ENCODE measurements around the gene AMELX.

Gene AMELX

GRCh38 chrX:11319806-11320520, 26.8 kb downstream of the AMELX start:
- DNase-seq (ENCODE audit: low spot score in 2 of 2) (no peak), ATAC-seq (replicated peaks; ENCODE audit: extremely low read depth, poor library complexity, severe bottlenecking) (no peak)
- no peak overlapping the region for H3K4me3 Mint-ChIP-seq
- no peaks in the 10 kb centered on the region for H3K9me3 Mint-ChIP-seq
- H3K4me1 Mint-ChIP-seq = no peaks in the 10 kb centered on the region
- no peaks in the 10 kb centered on the region for H3K36me3 Mint-ChIP-seq (ENCODE audit: insufficient read depth)
- no peaks in the 10 kb centered on the region for H3K27me3 Mint-ChIP-seq
- no peak overlapping the region for H3K27ac Mint-ChIP-seq (ENCODE audit: low read depth)

DNA sequence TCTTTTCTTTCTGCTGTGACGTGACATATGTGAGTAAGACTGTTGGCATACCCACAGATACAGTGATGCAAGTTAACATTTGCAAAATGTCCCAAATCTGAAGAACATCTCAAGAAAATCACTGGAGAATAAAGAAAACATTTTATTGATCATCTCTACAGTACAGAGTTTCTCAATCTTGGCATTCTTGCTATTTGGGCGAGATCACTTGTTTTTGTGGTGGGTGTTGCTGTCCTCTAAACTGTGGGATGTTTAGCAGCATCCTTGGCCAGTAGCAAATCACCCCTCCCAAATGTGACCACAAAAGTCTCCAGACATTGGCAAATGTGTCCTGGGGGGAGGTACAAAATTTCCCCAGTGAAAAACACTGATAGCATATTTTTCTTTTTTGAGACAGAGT, 28.8 kb downstream of the AMELX start:
- Mint-ChIP-seq H3K4me3 (no peak overlapping the region), H3K4me1 (no peaks in the 10 kb centered on the region), H3K36me3 (ENCODE audit: insufficient read depth) (no peaks in the 10 kb centered on the region), H3K9me3 (no peaks in the 10 kb centered on the region), H3K27ac (ENCODE audit: low read depth) (no peak overlapping the region), H3K27me3 (no peaks in the 10 kb centered on the region)
- DNase-seq (ENCODE audit: low spot score in 2 of 2) (no peak), ATAC-seq (replicated peaks; ENCODE audit: extremely low read depth, poor library complexity, severe bottlenecking) (no peak)

DNA sequence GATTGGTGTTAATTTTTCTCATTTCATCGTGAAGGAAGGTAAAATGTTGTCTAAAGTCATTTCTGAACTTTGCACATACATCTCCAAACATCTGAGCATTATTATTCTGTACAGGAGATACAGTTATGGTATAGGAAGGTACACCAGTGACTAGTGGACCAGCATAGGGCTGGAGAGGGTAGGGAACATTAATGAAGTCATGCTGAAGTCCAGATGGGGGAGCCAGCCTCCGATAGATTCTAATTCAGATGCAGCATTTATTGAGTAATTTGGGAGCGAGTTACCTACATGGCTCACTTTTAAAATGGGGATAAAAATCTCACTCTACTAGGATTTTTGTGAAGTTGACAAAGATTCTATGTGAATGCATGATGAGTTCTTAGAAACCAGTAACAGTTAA, 34.9 kb downstream of the AMELX start:
- Mint-ChIP-seq H3K4me3 (no peak overlapping the region), H3K36me3 (ENCODE audit: insufficient read depth) (no peaks in the 10 kb centered on the region), H3K27me3 (no peaks in the 10 kb centered on the region), H3K27ac (ENCODE audit: low read depth) (no peak overlapping the region), H3K4me1 (no peaks in the 10 kb centered on the region), H3K9me3 (no peaks in the 10 kb centered on the region)
- no peak for DNase-seq (ENCODE audit: low spot score in 2 of 2)
- no peak for ATAC-seq (replicated peaks; ENCODE audit: extremely low read depth, poor library complexity, severe bottlenecking)

DNA sequence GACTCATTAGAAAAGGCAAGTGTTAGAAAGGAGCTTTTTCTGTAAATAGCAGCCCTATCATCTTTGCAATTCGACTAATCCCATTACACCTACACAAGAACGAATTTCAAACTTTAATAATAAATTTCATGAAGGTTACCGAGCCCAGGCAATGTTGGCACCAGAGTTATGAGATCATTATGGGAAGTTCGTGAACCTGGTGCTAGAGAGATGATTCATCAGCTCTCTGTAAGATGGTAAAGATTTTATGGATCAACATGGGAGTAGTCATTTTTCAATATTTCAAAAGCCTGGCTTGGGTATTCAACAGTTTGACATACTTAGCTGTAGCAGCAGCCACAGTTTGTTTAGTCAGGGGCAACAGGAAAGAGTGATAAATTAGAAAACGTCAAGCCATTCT, 35.8 kb downstream of the AMELX start:
- H3K4me3 Mint-ChIP-seq = no peak overlapping the region
- DNase-seq (ENCODE audit: low spot score in 2 of 2) (no peak), ATAC-seq (replicated peaks; ENCODE audit: extremely low read depth, poor library complexity, severe bottlenecking) (no peak)
- no peaks in the 10 kb centered on the region for H3K9me3 Mint-ChIP-seq
- no peaks in the 10 kb centered on the region for H3K27me3 Mint-ChIP-seq
- H3K4me1 Mint-ChIP-seq = no peaks in the 10 kb centered on the region
- H3K27ac Mint-ChIP-seq (ENCODE audit: low read depth) = no peak overlapping the region
- no peaks in the 10 kb centered on the region for H3K36me3 Mint-ChIP-seq (ENCODE audit: insufficient read depth)

GRCh38 chrX:11331788-11332187, 38.6 kb downstream of the AMELX start:
- Mint-ChIP-seq H3K27ac (ENCODE audit: low read depth) (no peak overlapping the region), H3K9me3 (no peaks in the 10 kb centered on the region), H3K4me3 (no peak overlapping the region), H3K4me1 (no peaks in the 10 kb centered on the region), H3K36me3 (ENCODE audit: insufficient read depth) (no peaks in the 10 kb centered on the region), H3K27me3 (no peaks in the 10 kb centered on the region)
- DNase-seq (ENCODE audit: low spot score in 2 of 2) = no peak
- no peak for ATAC-seq (replicated peaks; ENCODE audit: extremely low read depth, poor library complexity, severe bottlenecking)

DNA sequence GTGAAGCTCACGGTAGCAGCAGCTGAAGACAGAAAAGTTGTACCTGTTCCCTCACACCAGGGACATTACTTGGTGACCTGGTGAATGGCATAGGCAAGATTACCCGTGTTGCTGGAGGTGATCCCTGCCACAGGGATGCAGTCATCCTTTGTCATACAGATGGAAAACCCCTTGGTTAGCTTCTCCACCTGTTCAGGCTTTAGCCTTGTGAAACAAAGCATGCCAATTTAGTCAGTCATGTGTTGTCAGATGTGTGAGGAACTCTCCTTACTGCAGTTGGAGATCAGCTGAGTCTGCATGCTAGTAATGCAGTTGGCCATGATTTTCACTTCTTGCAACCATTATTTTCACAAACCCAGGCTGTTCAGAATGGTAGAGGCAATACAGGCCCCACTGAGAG, 41.0 kb downstream of the AMELX start:
- DNase-seq (ENCODE audit: low spot score in 2 of 2) = no peak
- H3K27ac Mint-ChIP-seq (ENCODE audit: low read depth) = no peak overlapping the region
- no peaks in the 10 kb centered on the region for H3K4me1 Mint-ChIP-seq
- no peaks in the 10 kb centered on the region for H3K36me3 Mint-ChIP-seq (ENCODE audit: insufficient read depth)
- H3K4me3 Mint-ChIP-seq = no peak overlapping the region
- H3K9me3 Mint-ChIP-seq = no peaks in the 10 kb centered on the region
- no peaks in the 10 kb centered on the region for H3K27me3 Mint-ChIP-seq
- no peak for ATAC-seq (replicated peaks; ENCODE audit: extremely low read depth, poor library complexity, severe bottlenecking)

DNA sequence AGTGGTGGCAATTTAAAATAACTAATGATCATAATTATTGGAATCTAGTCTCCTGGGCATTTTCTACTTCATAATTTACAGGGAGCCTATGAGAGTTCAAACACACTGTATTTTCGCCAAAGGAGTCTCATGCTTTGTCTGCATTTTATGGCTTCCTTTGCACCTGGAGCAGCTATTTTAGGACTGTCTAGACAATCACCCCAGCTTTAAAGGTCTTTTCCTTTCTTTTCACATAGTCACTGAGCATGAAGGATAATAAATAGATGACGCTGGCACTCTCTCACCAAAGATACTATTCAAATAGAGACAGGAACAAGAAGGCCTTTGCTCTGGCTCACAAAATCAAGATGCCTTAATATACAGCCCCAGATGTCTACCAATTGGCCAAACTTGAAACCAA, 43.0 kb downstream of the AMELX start:
- Mint-ChIP-seq H3K9me3 (no peaks in the 10 kb centered on the region), H3K27ac (ENCODE audit: low read depth) (no peak overlapping the region), H3K4me3 (no peak overlapping the region), H3K27me3 (no peaks in the 10 kb centered on the region), H3K4me1 (no peaks in the 10 kb centered on the region), H3K36me3 (ENCODE audit: insufficient read depth) (no peaks in the 10 kb centered on the region)
- no peak for DNase-seq (ENCODE audit: low spot score in 2 of 2)
- ATAC-seq (replicated peaks; ENCODE audit: extremely low read depth, poor library complexity, severe bottlenecking) = no peak

DNA sequence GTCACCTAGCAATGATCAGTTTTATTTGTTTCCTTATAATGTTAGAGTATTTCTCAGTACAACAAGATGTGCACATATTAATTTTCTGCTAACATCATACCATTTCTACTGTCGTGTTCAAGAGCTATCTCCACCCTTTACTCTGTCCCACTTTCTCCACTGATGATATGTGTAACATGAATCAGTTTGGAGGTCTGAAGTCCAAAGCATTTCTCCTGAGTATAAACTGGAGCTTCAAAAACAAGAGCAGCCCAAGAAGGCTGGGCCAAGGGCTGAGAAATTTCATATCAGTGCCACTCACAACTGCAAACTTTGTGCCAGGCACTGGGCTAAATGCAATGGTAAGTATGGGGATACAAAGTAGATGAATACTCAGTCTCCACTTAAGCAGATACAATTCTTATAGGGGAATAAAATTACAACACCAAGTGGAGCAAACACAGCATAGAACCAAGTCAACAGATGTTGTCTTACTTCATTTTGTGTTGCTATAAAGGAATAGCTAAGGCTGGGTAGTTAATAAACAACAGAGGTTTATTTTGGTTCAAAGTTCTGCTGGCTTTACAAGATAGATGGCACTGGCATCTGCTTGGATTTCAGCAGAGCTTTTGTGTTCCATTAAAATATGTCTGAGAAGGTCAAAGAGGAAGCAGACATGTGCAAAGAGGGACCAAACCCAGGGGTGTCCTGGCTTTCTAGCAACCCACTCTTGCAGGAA, 44.2 kb downstream of the AMELX start:
- no peak for DNase-seq (ENCODE audit: low spot score in 2 of 2)
- H3K27me3 Mint-ChIP-seq = no peaks in the 10 kb centered on the region

DNA sequence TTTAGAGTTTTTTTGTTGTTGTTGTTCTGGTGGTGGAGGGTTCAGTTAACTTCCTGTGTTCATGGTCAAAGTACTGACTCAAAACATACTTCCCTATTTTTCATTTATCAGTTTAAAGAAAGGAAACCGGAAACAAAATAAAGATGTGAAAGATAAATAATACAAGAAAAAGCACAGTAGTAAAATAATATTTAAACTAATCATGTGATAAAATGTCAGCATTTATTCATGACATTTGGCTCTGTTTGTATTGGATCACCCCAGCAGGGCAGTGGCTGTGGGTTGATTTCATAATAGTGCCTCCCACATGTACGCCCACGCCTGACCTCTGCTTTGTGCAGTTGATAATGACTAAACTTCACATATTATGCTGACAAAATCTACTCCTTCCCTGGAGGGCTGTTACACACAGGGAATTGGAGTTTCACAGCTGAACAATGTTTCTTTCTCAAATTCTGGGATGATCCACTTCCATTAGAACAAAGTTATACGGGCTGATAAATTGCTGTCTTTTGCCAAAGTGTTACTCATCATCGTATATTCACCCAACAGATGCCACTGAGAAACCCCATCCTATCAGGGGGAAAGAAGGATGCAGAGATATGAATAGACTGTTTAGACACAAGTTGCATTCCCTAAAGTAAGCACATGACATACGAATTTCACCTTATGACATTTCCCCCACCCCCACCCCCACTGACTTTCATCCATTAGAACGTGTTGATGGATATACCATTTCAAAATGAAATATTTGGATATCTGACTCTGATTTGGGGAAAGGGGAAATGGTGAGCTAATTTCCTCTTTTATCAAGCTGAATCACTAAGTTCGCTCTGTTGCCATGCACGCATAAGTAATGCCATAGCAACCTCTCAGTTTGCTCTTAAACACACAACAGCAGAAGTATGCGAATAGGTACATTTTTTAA, 48.3 kb downstream of the AMELX start:
- H3K27me3 Mint-ChIP-seq = no peaks in the 10 kb centered on the region
- no peaks in the 10 kb centered on the region for H3K4me1 Mint-ChIP-seq
- no peak for ATAC-seq (replicated peaks; ENCODE audit: extremely low read depth, poor library complexity, severe bottlenecking)
- H3K36me3 Mint-ChIP-seq (ENCODE audit: insufficient read depth) = no peaks in the 10 kb centered on the region
- no peak overlapping the region for H3K27ac Mint-ChIP-seq (ENCODE audit: low read depth)
- no peak overlapping the region for H3K4me3 Mint-ChIP-seq
- DNase-seq (ENCODE audit: low spot score in 2 of 2) = no peak
- H3K9me3 Mint-ChIP-seq = no peaks in the 10 kb centered on the region

More for the DNA sequence above, 44.2 kb downstream of the AMELX start:
- Mint-ChIP-seq H3K4me3 (no peak overlapping the region), H3K9me3 (no peaks in the 10 kb centered on the region), H3K27ac (ENCODE audit: low read depth) (no peak overlapping the region), H3K4me1 (no peaks in the 10 kb centered on the region), H3K36me3 (ENCODE audit: insufficient read depth) (no peaks in the 10 kb centered on the region)
- ATAC-seq (replicated peaks; ENCODE audit: extremely low read depth, poor library complexity, severe bottlenecking) = no peak

GRCh38 chrX:11342673-11343072, 49.5 kb downstream of the AMELX start:
- ATAC-seq (replicated peaks; ENCODE audit: extremely low read depth, poor library complexity, severe bottlenecking) (no peak), DNase-seq (ENCODE audit: low spot score in 2 of 2) (no peak)
- no peak overlapping the region for H3K4me3 Mint-ChIP-seq
- H3K4me1 Mint-ChIP-seq = no peaks in the 10 kb centered on the region
- H3K36me3 Mint-ChIP-seq (ENCODE audit: insufficient read depth) = no peaks in the 10 kb centered on the region
- no peaks in the 10 kb centered on the region for H3K9me3 Mint-ChIP-seq
- no peaks in the 10 kb centered on the region for H3K27me3 Mint-ChIP-seq
- H3K27ac Mint-ChIP-seq (ENCODE audit: low read depth) = no peak overlapping the region

DNA sequence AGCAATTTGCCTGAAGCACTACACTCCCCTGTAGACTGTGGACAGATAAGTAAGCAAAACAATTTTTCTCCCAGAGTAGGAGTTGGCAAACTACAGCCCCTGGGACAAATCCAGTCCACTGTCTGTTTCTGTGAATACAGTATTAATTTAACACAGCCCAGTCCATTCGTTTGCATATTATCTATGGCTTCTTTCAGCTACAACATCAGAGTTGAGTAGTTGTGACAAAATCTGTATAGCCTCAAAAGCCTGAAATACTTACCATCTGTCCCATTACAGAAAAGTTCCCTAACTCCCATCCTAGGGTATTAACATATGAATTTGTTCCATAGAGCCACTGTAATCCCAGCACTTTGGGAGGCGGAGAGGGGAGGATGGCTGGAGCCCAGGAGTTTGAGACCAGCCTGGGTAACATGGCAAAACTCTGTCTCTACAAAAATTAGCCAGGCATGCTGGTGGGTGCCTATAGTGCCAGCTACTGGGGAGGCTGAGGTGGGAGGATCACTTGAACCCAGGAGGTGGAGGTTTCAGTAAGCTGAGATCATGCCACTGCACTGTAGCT, 53.0 kb downstream of the AMELX start:
- no peak overlapping the region for H3K4me3 Mint-ChIP-seq
- no peaks in the 10 kb centered on the region for H3K9me3 Mint-ChIP-seq
- ATAC-seq (replicated peaks; ENCODE audit: extremely low read depth, poor library complexity, severe bottlenecking) (no peak), DNase-seq (ENCODE audit: low spot score in 2 of 2) (no peak)
- no peaks in the 10 kb centered on the region for H3K36me3 Mint-ChIP-seq (ENCODE audit: insufficient read depth)
- no peak overlapping the region for H3K27ac Mint-ChIP-seq (ENCODE audit: low read depth)
- H3K27me3 Mint-ChIP-seq = no peaks in the 10 kb centered on the region
- H3K4me1 Mint-ChIP-seq = no peaks in the 10 kb centered on the region

DNA sequence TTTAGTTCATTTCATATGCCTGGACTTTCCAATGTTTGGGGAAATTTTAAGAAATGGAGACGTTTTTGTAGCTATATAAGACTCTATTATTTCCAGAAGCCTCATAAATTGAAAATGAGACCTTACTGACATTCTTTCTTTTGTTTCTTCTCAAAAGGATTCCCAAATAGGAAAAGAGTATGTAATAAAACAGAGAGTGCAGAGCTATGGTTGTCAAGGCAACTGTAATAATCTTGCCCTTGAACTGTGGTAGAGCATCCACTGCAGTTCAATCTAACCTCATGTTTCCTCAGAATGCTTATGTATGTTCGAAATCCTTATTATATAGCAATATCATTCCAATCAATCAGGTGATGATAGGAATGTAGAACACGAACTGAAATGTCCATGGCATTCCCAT, 54.1 kb downstream of the AMELX start:
- no peak overlapping the region for H3K4me3 Mint-ChIP-seq
- H3K36me3 Mint-ChIP-seq (ENCODE audit: insufficient read depth) = no peaks in the 10 kb centered on the region
- no peaks in the 10 kb centered on the region for H3K4me1 Mint-ChIP-seq
- DNase-seq (ENCODE audit: low spot score in 2 of 2) (no peak), ATAC-seq (replicated peaks; ENCODE audit: extremely low read depth, poor library complexity, severe bottlenecking) (no peak)
- no peaks in the 10 kb centered on the region for H3K27me3 Mint-ChIP-seq
- H3K27ac Mint-ChIP-seq (ENCODE audit: low read depth) = no peak overlapping the region
- H3K9me3 Mint-ChIP-seq = no peaks in the 10 kb centered on the region
